OCI-LY1 (cell line): ENCODE data around the gene PPP1R12B.
"Not testable (repeated sequence)": the region's sequence is repeated elsewhere in the genome, so short reads cannot be mapped to it uniquely, and the experiment has no call there.

Experiments
- H2AFZ ChIP-seq: fragments of 200-600 bp; sonication (generic), shearing (Covaris generic); 2 replicates; pipeline ENCODE4 v1.6.0; 2014; ENCODE audit warnings: antibody characterized with exemption, mild to moderate bottlenecking, low read length
- H3F3A ChIP-seq: fragments of 200-600 bp; sonication (generic), shearing (Covaris generic); 2 replicates; pipeline ENCODE4 v1.6.0; 2014; ENCODE audit warnings: mild to moderate bottlenecking, antibody characterized with exemption, low read length, moderate library complexity; ENCODE audit not compliant: insufficient read depth
- H3K27ac ChIP-seq: fragments of 200-600 bp; sonication (generic); 2 replicates; pipeline ENCODE4 v1.5.1; 2014; ENCODE audit warnings: low read length, mixed run types, mild to moderate bottlenecking, low read depth; ENCODE audit not compliant: poor library complexity, severe bottlenecking
- H3K27me3 ChIP-seq: fragments of 200-600 bp; sonication (generic); 2 replicates; pipeline ENCODE4 v1.6.0; 2014; ENCODE audit warnings: antibody characterized with exemption, mild to moderate bottlenecking, low read length, moderate library complexity; ENCODE audit not compliant: insufficient read depth
- H3K36me3 ChIP-seq: fragments of 200-600 bp; sonication (generic); 2 replicates; pipeline ENCODE4 v1.6.1; 2014; ENCODE audit warnings: mild to moderate bottlenecking, antibody characterized with exemption, low read length, moderate library complexity, mixed read lengths; ENCODE audit not compliant: insufficient read depth
- H3K4me1 ChIP-seq: fragments of 200-600 bp; sonication (generic); 2 replicates; pipeline ENCODE4 v1.5.1; 2014; ENCODE audit warnings: mild to moderate bottlenecking, low read length, moderate library complexity; ENCODE audit not compliant: insufficient read depth, severe bottlenecking
- H3K4me2 ChIP-seq: fragments of 200-600 bp; sonication (generic), shearing (Covaris generic); 2 replicates; pipeline ENCODE4 v1.6.1; 2014; ENCODE audit warnings: low read length
- H3K4me3 ChIP-seq: fragments of 200-600 bp; sonication (generic); 2 replicates; pipeline ENCODE4 v1.5.1; 2014; ENCODE audit warnings: low read length, low read depth, mild to moderate bottlenecking, mixed read lengths; ENCODE audit not compliant: poor library complexity, severe bottlenecking
- H3K79me2 ChIP-seq: fragments of 200-600 bp; shearing (Covaris generic); 2 replicates; pipeline ENCODE4 v1.6.1; 2016; ENCODE audit warnings: mixed run types, low read length, mixed read lengths; ENCODE audit not compliant: insufficient read depth
- H3K9ac ChIP-seq: fragments of 200-600 bp; sonication (generic), shearing (Covaris generic); 2 replicates; pipeline ENCODE4 v1.6.1; 2014; ENCODE audit warnings: mild to moderate bottlenecking, low read length, mixed read lengths
- H3K9me2 ChIP-seq: fragments of 200-600 bp; sonication (generic), shearing (Covaris generic); 2 replicates; pipeline ENCODE4 v1.6.1; 2014; ENCODE audit warnings: low read depth, mild to moderate bottlenecking, low read length, mixed read lengths
- H3K9me3 ChIP-seq: fragments of 200-600 bp; shearing (Covaris generic); 2 replicates; pipeline ENCODE4 v1.6.1; 2014; ENCODE audit warnings: low read length, mixed read lengths
- H4K20me1 ChIP-seq: fragments of 200-600 bp; sonication (generic), shearing (Covaris generic); 2 replicates; pipeline ENCODE4 v1.6.0; 2016; ENCODE audit warnings: mild to moderate bottlenecking, low read length; ENCODE audit not compliant: insufficient read depth

The PPP1R12B gene

DNA sequence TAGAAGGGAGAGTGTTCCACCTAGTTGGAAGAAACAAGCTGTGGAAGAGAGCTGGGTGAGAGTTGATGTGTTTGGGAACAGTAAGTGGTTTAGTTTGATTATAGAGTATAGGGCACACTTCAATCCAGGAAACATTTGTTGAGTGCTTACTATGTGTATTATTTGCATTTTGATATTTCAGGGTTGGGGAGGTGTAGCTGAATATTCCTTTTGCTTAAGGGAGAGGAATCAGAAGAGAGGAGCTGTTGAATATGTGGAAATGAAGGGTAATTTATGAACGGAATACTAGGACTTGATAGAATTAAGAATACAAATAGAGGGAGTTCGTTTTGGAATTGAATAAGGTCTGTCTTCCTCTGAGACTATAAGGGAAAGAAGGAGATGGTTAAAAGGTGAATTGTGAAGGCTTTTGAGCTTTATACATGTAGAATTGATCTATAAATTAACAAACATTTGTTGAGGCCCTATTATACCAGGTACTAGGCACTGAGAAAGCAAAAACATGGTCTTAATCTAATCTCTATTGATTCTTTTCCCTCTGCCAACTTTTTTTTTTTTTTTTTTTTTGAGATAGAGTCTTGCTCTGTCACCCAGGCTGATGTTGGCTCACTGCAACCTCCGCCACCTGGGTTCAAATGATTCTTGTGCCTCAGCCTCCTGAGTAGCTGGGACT, 72.1 kb downstream of the PPP1R12B start:
- H3K9me3 ChIP-seq, H3K4me1 ChIP-seq, H3K9ac ChIP-seq, H2AFZ ChIP-seq, H3K9me2 ChIP-seq, H3K4me2 ChIP-seq, H3K4me3 ChIP-seq, H3K27ac ChIP-seq, H4K20me1 ChIP-seq, H3F3A ChIP-seq, H3K79me2 ChIP-seq, H3K36me3 ChIP-seq, H3K27me3 ChIP-seq: not testable (repeated sequence)

DNA sequence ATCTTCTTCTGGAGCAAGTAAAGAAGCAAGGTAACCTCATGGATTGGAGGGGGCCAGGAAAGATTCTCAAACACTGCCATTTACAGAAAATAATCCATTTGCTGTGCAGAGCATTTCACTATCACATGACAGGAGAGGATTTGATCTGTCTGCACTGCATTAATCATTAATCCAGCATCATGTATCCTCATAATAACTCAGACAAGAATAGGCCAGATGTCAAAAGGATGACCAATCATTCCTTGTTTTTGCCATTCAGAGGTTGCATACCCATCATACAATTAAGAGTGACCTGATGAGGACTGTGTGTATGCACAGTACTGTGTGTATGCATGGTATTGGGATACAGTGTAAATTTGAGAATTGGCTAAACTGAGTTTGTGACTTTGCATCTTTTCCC, 74.2 kb downstream of the PPP1R12B start:
- not testable (repeated sequence) for H3K4me3 ChIP-seq, H3K4me1 ChIP-seq, H3K9me3 ChIP-seq, H3K36me3 ChIP-seq, H2AFZ ChIP-seq, H3K27ac ChIP-seq, H3K79me2 ChIP-seq, H3K27me3 ChIP-seq, H3K9ac ChIP-seq, H3F3A ChIP-seq, H4K20me1 ChIP-seq, H3K4me2 ChIP-seq, H3K9me2 ChIP-seq

DNA sequence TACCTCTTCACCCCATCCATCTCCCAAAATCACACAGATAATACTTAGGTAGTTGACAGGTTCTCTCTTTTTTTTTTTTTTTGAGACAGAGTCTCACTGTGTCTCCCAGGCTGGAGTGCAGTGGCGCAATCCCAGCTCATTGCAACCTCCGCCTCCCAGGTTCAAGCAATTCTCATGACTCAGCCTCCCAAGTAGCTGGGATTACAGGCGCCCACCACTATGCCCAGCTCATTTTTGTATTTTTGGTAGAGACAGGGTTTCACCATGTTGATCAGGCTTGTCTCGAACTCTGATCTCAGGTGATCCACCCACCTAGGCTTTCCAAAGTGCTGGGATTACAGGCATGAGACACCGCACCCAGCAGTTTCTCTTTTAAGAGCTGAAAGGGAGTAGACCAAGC, 75.8 kb downstream of the PPP1R12B start:
- not testable (repeated sequence) for H3K79me2 ChIP-seq

DNA sequence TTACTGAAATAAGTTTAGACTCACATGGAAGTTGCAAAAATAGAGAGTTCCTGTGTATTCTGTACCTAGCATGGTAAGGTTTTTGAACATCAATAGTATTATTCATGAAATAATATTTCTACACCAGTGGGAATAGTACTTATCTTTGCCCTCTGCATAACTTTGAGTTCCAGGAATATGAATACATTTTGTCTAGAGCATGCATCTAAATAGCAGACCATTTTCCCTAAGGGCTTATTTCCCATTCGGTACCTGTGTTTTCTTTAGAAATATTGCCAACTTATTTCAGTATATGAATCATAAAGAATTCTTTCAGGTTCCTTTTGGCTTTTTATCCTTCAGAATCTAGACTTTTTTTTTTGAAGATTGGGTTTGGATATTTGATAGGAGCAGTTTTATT, 81.6 kb downstream of the PPP1R12B start:
- H3K4me2 ChIP-seq, H3K9me3 ChIP-seq, H3K9me2 ChIP-seq, H3K79me2 ChIP-seq, H2AFZ ChIP-seq, H3K4me3 ChIP-seq, H3K27ac ChIP-seq, H3K27me3 ChIP-seq, H3K4me1 ChIP-seq, H3F3A ChIP-seq, H4K20me1 ChIP-seq, H3K9ac ChIP-seq: not testable (repeated sequence)
- peaks cover 32% of the 10 kb centered on the region; the same call in 1 of the 2 replicates for H3K36me3 ChIP-seq

More for the DNA sequence above, 75.8 kb downstream of the PPP1R12B start:
- not testable (repeated sequence) for H3K36me3 ChIP-seq, H3K4me3 ChIP-seq, H3K9me3 ChIP-seq, H3K27ac ChIP-seq, H3K9me2 ChIP-seq, H3K9ac ChIP-seq, H3K4me2 ChIP-seq, H3K27me3 ChIP-seq, H4K20me1 ChIP-seq, H3F3A ChIP-seq, H3K4me1 ChIP-seq, H2AFZ ChIP-seq

DNA sequence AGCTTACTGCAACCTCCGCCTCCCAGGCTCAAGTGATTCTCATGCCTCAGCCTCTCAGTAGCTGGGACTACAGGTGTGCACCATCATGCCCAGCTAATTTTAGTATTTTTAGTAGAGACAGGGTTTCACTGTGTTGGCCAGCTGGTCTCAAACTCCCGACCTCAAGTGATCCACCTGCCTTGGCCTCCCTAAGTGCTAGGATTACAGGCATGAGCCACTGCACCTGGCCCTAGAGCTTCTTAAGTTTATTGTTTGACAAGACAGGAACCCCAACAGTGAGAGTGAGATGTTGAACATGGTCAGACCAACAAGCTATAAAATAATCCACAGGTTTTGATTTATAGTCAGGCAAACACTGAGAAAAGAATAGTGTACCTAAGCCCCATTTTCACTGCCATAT, 83.8 kb downstream of the PPP1R12B start:
- not testable (repeated sequence) for H3K4me1 ChIP-seq, H3K4me2 ChIP-seq, H4K20me1 ChIP-seq, H3K9ac ChIP-seq, H3K79me2 ChIP-seq, H2AFZ ChIP-seq, H3K9me3 ChIP-seq, H3K4me3 ChIP-seq, H3K27me3 ChIP-seq, H3F3A ChIP-seq, H3K27ac ChIP-seq, H3K9me2 ChIP-seq
- peaks cover 34% of the 10 kb centered on the region; the same call in 1 of the 2 replicates for H3K36me3 ChIP-seq
